Ovary (tissue), 9 donors: ENCODE data around the gene PA2G4. TPM values are rescaled to one million over a fixed set of nuclear protein-coding genes. Genes with fewer than 3 reads are reported as not detected.

Experiments used
- DNase-seq, 5 donors: peaks; one replicate each; pipeline ENCODE4 v3.0.0-alpha.2; 2019 to 2020
- H3K27ac ChIP-seq, 2 donors: fragments of 200-600 bp; one replicate each; pipeline versions ENCODE4 v1.5.1 to v1.8.0; 2019 to 2022
- H3K27me3 ChIP-seq: fragments of 200-600 bp; one replicate; pipeline ENCODE4 v1.8.0; 2022
- H3K36me3 ChIP-seq: fragments of 200-600 bp; sonication (generic); one replicate; pipeline ENCODE4 v1.5.1; 2019
- H3K4me1 ChIP-seq: one replicate; pipeline ENCODE4 v1.8.1; 2013; ENCODE audit warnings: mild to moderate bottlenecking, moderate library complexity; ENCODE audit not compliant: insufficient read depth
- H3K4me3 ChIP-seq: fragments of 200-600 bp; sonication (generic); one replicate; pipeline ENCODE4 v1.5.1; 2017
- H3K9me3 ChIP-seq, 2 donors: fragments of 200-600 bp in 1 of 2; sonication (generic) in 1 of 2; one replicate each; pipeline versions ENCODE4 v1.5.1 to v1.8.1; 2013 to 2019; ENCODE audit warnings: mild to moderate bottlenecking in 1 of 2, moderate library complexity in 1 of 2
- CTCF ChIP-seq, 3 donors: fragments of 450-650 bp in 2 of 3; fragments of 200-600 bp in 1 of 3; IDR thresholded peaks; one replicate each; pipeline versions ENCODE4 v1.5.1 to v1.8.0; 2016 to 2022; ENCODE audit warnings: antibody characterized with exemption in 3 of 3, mild to moderate bottlenecking in 1 of 3
- EP300 ChIP-seq: sonication (generic); formaldehyde crosslinking; IDR thresholded peaks from one replicate; pipeline ENCODE4 v1.6.1; 2017; ENCODE audit warnings: antibody characterized with exemption
- POLR2A ChIP-seq: fragments of 450-650 bp; IDR thresholded peaks from one replicate; pipeline ENCODE4 v1.6.1; 2017; ENCODE audit warnings: antibody characterized with exemption, mild to moderate bottlenecking, moderate library complexity
- WGBS, 3 donors: extraction: QIAGEN DNeasy Blood & Tissue Kit in 1 of 3; methylation state at CpG; one replicate each; pipeline versions ENCODE4 v1.1.5 to v1.1.7; 2013 to 2017; 5-methylcytosine and 5-hydroxymethylcytosine counted together
- intact Hi-C, 4 donors: fragments of 100-400 bp; cut with DNase I; formaldehyde crosslinking; loops; one replicate each; pipeline versions ENCODE4 v1.11.0 to v1.15.1; 2022 to 2023
- polyA plus RNA-seq, 2 donors: library from polyadenylated mRNA; stranded (reverse); fragments of 200-250 nt in 1 of 2; fragments of 350-450 nt in 1 of 2; fragmentation: Illumina TruSeq in 1 of 2; extraction: RNeasy Lipid Tissue Mini Kit (QIAGEN cat#74804) in 1 of 2; gene quantifications; one replicate each; pipeline ENCODE4 v1.2.3, GENCODE V29; 2013 to 2014
- total RNA-seq, 7 donors: library from RNA; depleted of rRNA in 2 of 7; stranded (reverse); fragments of >200 nt in 2 of 7; fragmentation: NEBNext Ultra II Directional in 3 of 7; extraction: Animal tissue kit (Norgen Biotek cat#: 25700) in 3 of 7; gene quantifications; one replicate each; pipeline versions ENCODE4 v1.1.0 to v1.2.4, GENCODE V29; 2016 to 2023
- donor health status: DM: no; HTN: no; CAD: no; lungs with moderate emphysema.
- donor health status: DM: no; HTN: no; CAD: no.
- donor health status: Bipolar disorder and iron deficiency.
- donor health status: DM: yes; HTN: yes; CAD: no.
- donor health status: DM: no; HTN: no; CAD: no.
- donor health status: DM: yes; HTN: yes; CAD: no.

PA2G4 gene
- total and polyA plus RNA-seq, 9 donors, result 65.6 to 219 (median 79.7) TPM

GRCh38 chr12:56160193-56160763, 55.9 kb downstream of the PA2G4 start:
- peaks cover 1% of the 10 kb centered on the region for H3K4me1 ChIP-seq
- no peak for DNase-seq
- intact Hi-C loops, result loop anchor here in 2 of 4 donors (2.0 to 5.0 kb wide), 2 partner anchors 38 to 61 kb away; partner anchors contain the start of gene RNF41 (in 1 of the 2)
- 20 to 24% (median 21%) methylated on average over 7 of the region's 7 CpGs for WGBS, 3 donors
- no peaks in the 10 kb centered on the region for H3K9me3 ChIP-seq
- no peak for TF ChIP-seq EP300
- no peak for TF ChIP-seq CTCF (IDR thresholded peaks at IDR 0.05)
- TF ChIP-seq POLR2A, result no peak
- peak overlapping the region; percentile 82 to 91 for H3K27ac ChIP-seq
- H3K4me3 ChIP-seq, result peak overlapping the region; percentile 97
- H3K36me3 ChIP-seq, result no peaks in the 10 kb centered on the region
- H3K27me3 ChIP-seq, result no peaks in the 10 kb centered on the region

DNA sequence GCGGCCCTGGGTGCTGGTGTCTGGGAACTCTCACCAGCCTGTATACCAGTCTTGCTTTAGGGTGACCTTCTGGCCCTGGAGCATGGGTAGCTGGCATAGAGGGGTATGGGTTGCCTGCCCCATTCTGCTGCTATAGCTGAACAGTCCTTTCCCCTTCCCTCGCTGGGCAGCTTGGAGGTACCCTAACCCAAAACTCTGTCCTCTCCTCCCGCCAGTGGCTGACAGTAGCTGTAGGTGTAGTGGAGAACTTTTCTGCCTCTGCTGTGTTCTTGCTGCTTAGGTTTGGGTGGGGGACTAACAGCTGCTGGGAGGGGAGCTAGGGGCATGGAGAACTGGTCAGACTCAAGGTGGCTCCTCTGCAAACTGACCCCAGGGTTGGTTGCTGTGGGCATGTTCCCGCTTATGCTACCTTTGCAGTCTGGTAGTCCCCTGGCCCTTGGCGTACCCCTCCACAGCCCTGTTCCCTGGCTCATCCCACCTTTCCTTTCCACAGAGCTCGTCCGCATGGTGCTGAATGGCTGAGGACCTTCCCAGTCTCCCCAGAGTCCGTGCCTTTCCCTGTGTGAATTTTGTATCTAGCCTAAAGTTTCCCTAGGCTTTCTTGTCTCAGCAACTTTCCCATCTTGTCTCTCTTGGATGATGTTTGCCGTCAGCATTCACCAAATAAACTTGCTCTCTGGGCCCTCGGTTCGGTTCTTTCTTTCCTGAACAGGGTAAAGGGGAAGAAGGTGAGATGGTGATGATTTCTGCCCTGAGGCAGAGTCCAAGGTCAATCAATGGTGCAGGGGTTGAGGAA, 56.7 kb downstream of the PA2G4 start:
- no peaks in the 10 kb centered on the region for H3K27me3 ChIP-seq
- H3K36me3 ChIP-seq, result no peaks in the 10 kb centered on the region
- H3K4me3 ChIP-seq, result peak overlapping the region; percentile 97
- no peak for TF ChIP-seq CTCF (IDR thresholded peaks at IDR 0.05)
- H3K4me1 ChIP-seq, result peaks cover 1% of the 10 kb centered on the region
- intact Hi-C loops, result loop anchor here in 2 of 4 donors (2.0 to 5.0 kb wide), 2 partner anchors 39 to 60 kb away; partner anchors contain the start of gene RNF41 (in 1 of the 2)
- no peak for DNase-seq
- 41 to 53% (median 52%) methylated on average over 11 of the region's 11 CpGs for WGBS, 3 donors
- peak overlapping the region; percentile 24 to 91 for H3K27ac ChIP-seq
- H3K9me3 ChIP-seq, result no peaks in the 10 kb centered on the region

GRCh38 chr12:56161690-56162351, 57.5 kb downstream of the PA2G4 start:
- Histone ChIP-seq H3K27ac (peak overlapping the region in 1 of 2 donors; percentile 24), H3K36me3 (no peaks in the 10 kb centered on the region), H3K4me3 (no peak overlapping the region), H3K4me1 (peaks cover 1% of the 10 kb centered on the region), H3K27me3 (no peaks in the 10 kb centered on the region), H3K9me3 (no peaks in the 10 kb centered on the region)
- WGBS, 3 donors, result 68 to 72% (median 68%) methylated on average over 10 of the region's 10 CpGs
- DNase-seq, result no peak
- TF ChIP-seq CTCF (IDR thresholded peaks at IDR 0.05), result no peak
- TF ChIP-seq EP300, result no peak
- no peak for TF ChIP-seq POLR2A
- intact Hi-C loops, result loop anchor here in 2 of 4 donors (2.0 to 5.0 kb wide), 2 partner anchors 40 to 59 kb away; partner anchors contain the start of gene RNF41 (in 1 of the 2)

DNA sequence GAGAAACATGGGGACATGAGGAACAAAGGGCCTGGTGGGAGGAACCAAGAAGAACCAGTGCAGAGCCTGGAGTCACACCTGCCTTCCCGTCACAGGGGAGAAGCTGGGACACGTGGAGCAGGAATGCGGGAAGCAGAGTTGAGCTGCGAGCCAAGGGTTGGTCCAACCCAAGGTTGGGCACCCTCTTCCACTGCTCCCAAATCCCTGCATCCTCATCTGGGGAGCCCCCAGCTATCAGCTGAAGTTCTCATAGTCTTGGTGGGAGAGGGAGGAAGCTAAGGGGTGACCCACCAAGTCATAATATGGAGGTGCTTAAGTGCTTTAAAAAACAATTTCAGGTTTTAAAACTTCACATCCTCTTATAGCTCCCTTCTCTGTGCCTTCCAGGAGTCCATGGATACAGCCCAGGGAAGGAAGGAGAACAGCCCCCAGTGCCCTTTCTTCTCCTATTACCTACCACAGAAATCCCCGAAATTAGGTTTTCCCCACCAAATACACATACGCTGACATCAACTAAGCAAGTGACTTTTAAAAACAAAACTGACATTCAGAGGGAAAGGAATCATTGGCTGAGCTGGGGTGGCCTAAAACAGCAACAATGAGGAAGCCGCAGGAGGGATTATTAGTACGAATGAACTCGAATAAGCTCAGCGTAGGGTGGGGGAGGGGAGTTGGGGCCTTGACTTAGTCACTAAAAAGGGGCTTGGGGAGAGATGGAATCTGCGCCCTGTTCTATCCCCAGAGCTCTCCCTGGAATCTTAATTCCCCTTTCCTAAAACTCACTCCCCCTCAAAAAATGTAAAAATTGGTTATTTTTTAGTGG, 58.3 kb downstream of the PA2G4 start:
- H3K27ac ChIP-seq, result no peak overlapping the region
- H3K36me3 ChIP-seq, result no peaks in the 10 kb centered on the region

More for the DNA sequence above, 58.3 kb downstream of the PA2G4 start:
- H3K9me3 ChIP-seq, result no peaks in the 10 kb centered on the region
- no peak for DNase-seq
- TF ChIP-seq CTCF (IDR thresholded peaks at IDR 0.05) (no peak), EP300 (no peak)
- intact Hi-C loops, result loop anchor here in 1 of 4 donors (5.0 kb wide), 1 partner anchor 40 kb away; no protein-coding TSS in a partner anchor
- no peaks in the 10 kb centered on the region for H3K27me3 ChIP-seq
- H3K4me1 ChIP-seq, result peaks cover 1% of the 10 kb centered on the region
- 44 to 45% (median 45%) methylated on average over 11 of the region's 11 CpGs for WGBS, 3 donors
- H3K4me3 ChIP-seq, result no peak overlapping the region
